GM21576 (cell line): ENCODE results near the gene NBAS.

ENCODE experiments used
- ATAC-seq: cut with Tn5 transposase; IDR thresholded peaks from one replicate; pipeline ENCODE4 v1.9.1; 2021; ENCODE audit warnings: mild to moderate bottlenecking, moderate library complexity; ENCODE audit not compliant: unreplicated experiment

NBAS gene

GRCh38 chr2:15591692-15592463 is 30.7 kb upstream of the NBAS start, which contains the start of gene DDX1:
Gene DDX1 (plus strand): TSS chr2:15591868. CDS start chr2:15591934, 66 bp downstream.
- peak; percentile 97 for ATAC-seq

- ATAC-seq = no peak
Measured at GRCh38 chr2:15591373-15591691, 30.2 kb upstream of the NBAS start.

GRCh38 chr2:15588329-15588919 is 27.3 kb upstream of the NBAS start:
- ATAC-seq = no peak

GRCh38 chr2:15584767-15585469 is 23.8 kb upstream of the NBAS start:
- ATAC-seq = no peak

- no peak for ATAC-seq
Measured at GRCh38 chr2:15584316-15584715, 23.2 kb upstream of the NBAS start.

GRCh38 chr2:15583826-15584225 is 22.7 kb upstream of the NBAS start:
- ATAC-seq = no peak

GRCh38 chr2:15582710-15583357 is 21.7 kb upstream of the NBAS start:
- peak; percentile 71 for ATAC-seq

- ATAC-seq = no peak
Measured at GRCh38 chr2:15580451-15580850, 19.3 kb upstream of the NBAS start.

- ATAC-seq = no peak
Measured at GRCh38 chr2:15579641-15580040, 18.5 kb upstream of the NBAS start.

- peak; percentile 95 for ATAC-seq
Measured at GRCh38 chr2:15577071-15577735, 16.1 kb upstream of the NBAS start.

- no peak for ATAC-seq
Measured at GRCh38 chr2:15571729-15572128, 10.6 kb upstream of the NBAS start.

- ATAC-seq = no peak
Measured at GRCh38 chr2:15570104-15570503, 9.0 kb upstream of the NBAS start.

GRCh38 chr2:15568874-15569273 is 7.7 kb upstream of the NBAS start:
- ATAC-seq = no peak

GRCh38 chr2:15566912-15567311 is 5.8 kb upstream of the NBAS start:
- ATAC-seq = no peak

GRCh38 chr2:15565994-15566671 is 5.0 kb upstream of the NBAS start:
- no peak for ATAC-seq

- ATAC-seq = no peak
Measured at GRCh38 chr2:15565392-15565791, 4.3 kb upstream of the NBAS start.

GRCh38 chr2:15563227-15564100 is 2.3 kb upstream of the NBAS start:
- ATAC-seq = no peak

- ATAC-seq = no peak
Measured at GRCh38 chr2:15562354-15563031, 1.4 kb upstream of the NBAS start.
